HG02763 (cell line): ENCODE results near the gene HS1BP3.

Experiments used
- ATAC-seq: cut with Tn5 transposase; IDR thresholded peaks from one replicate; pipeline ENCODE4 v1.9.1; 2021; ENCODE audit warnings: mild to moderate bottlenecking, moderate library complexity; ENCODE audit not compliant: unreplicated experiment

Gene HS1BP3, protein sequence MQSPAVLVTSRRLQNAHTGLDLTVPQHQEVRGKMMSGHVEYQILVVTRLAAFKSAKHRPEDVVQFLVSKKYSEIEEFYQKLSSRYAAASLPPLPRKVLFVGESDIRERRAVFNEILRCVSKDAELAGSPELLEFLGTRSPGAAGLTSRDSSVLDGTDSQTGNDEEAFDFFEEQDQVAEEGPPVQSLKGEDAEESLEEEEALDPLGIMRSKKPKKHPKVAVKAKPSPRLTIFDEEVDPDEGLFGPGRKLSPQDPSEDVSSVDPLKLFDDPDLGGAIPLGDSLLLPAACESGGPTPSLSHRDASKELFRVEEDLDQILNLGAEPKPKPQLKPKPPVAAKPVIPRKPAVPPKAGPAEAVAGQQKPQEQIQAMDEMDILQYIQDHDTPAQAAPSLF

DNA sequence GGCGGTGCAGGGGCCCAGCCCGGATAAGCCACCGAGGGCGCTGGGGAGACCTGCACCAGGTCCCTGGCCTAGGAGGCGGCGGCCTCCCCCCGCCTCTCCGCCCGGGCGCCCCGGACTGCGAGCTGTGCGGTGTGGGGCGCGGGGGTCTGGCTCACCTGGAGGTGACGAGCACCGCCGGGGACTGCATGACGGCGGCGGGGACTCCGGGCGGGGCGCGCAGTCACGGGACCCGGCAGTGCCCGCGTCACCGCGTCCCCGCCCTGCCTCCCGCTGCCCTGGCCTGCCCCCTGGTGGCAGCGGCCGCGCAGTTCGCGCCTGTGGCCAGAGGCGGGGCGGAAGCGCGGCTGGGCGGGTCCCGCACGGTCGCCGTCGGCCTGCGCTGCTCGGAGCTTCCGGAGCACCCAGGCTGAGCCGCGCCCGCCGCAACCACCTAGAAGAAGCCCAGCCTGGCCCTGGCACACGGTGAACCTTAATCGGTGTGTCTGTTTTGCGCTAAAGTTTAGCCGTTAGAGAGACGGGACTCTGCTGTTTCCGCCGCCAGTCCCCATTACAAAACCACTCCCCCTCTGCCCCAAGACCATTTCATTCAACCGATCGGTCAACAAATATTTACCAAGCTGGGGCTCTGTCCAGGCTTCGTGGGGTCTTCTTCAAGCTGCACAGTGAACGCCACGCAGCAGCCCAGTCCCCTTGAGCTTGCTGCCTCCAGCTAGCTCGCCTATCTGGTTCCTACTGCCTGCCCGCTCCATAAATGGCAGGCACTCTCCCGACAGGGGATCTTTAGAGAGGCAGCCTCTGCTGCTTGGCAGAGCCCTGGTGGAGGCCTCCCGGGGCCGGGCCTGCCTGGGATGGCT is at the start of gene HS1BP3:
Gene HS1BP3, minus strand, starts transcription at position 222 of the 854 bp plus-strand sequence. Its CDS starts 35 bp downstream, at position 187.
- peak; percentile 96 for ATAC-seq

DNA sequence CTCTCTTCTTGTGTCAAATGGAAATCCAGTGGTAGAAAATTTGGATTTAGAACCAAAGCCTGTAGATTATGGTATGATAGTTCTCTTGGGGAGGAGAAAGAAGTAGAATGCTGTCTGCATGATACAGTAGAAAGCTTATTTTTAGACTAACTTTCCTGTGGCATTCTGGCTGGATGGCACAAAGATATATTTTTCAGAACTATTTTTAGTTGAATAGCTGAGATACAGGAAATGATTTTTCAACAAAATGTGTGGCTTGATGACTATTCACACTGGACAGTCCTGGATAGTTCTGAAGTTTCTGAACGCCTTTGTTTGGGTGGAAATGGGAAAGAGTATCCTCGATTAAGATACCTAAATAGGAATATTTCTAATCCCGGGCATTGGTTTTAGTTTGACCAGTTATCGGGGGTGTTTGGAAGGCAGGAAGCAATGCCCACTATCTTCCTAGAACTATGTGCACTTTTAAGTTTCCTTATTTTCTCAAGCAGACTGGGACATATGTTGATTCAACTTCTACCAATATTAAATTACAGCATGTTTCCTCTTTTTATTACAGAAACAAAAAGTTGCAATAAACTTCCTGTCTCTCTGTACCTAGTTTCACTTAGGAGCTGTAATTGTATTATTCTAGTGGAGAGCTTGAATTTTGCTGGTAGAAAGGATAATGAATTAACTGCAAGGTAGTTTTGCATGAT is 48.2 kb upstream of the HS1BP3 start:
- no peak for ATAC-seq

DNA sequence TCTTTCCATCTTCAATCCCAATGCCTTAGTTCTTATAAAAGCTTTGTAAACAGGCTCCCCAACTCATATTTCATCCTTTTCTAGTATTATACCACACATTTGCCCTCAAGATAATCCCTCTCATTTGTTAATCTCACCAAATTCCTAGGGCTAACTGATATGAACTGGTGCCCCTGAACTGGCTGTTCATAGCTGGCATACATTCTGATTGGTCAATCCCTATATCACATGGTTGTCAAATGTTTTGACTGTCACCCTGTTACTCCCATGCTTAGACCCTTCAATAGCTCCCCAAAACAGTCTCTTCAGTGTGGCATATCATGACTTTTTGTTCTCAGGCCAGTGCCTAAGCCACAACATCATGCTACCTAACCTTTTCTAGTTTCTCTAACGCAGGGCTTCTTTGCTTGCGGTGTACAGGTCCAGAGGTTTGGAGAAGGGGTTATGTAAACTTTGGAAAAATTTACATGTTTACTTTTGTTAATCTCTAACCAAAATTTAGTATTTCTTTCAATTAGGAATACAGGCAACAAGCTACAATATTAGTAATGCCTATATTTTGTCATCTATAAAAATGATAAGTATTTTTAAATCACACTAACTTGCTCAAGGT is 46.5 kb upstream of the HS1BP3 start:
- ATAC-seq: no peak

DNA sequence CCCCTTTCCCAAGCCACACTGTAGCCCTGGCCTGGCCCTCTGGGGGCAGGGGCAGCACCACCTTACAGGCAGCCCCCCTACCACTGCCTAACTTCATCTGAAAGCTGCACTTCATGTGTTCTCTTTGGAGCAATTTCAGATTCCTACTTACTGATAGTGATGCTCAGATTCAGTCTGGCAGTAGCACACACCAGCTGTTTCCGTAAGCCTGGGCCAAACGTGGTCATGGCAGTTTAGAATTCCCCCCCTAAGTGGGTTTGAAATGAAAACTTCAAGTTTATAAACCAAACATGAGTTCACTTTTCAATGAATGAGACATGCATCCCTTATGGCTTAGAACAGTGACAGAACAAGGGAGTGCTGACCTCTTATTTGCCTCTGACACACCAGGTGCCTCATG is 45.5 kb upstream of the HS1BP3 start:
- no peak for ATAC-seq

DNA sequence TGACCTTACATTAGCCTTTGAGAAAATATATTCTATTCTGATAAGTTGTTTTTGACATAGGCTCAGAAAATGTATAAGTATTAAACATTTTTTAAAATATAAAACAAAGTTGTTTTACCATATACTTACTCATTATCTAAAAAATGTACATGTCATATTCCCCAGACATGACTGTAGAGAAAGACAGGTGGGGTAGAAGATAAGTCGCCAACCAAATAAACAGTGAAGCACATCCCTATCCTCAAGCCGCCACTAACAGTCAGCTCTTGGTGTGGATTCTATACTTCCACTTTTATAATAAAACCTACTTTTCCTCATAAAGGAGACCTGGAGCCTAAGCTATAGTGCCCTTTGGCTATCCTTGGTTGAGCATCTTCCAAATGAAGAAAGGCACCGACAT is 42.4 kb upstream of the HS1BP3 start:
- no peak for ATAC-seq

DNA sequence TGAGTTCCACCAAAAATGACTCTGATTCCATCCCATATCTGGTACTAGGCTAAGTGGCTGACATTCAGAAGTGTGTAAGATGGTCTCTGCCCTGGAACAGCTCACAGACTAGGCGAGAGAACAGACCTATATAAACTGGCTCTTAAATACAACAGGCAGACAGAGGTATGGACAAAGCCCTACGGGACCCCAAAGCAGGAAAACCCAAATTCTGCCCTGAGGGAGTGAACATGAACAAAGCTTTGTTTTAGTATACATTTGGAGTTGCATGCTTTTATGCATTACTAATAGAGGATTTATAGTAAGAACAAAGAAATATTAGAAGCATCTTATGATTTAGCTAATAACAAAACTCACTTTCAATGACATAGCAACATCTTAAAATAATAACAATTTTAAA is 41.2 kb upstream of the HS1BP3 start:
- no peak for ATAC-seq

DNA sequence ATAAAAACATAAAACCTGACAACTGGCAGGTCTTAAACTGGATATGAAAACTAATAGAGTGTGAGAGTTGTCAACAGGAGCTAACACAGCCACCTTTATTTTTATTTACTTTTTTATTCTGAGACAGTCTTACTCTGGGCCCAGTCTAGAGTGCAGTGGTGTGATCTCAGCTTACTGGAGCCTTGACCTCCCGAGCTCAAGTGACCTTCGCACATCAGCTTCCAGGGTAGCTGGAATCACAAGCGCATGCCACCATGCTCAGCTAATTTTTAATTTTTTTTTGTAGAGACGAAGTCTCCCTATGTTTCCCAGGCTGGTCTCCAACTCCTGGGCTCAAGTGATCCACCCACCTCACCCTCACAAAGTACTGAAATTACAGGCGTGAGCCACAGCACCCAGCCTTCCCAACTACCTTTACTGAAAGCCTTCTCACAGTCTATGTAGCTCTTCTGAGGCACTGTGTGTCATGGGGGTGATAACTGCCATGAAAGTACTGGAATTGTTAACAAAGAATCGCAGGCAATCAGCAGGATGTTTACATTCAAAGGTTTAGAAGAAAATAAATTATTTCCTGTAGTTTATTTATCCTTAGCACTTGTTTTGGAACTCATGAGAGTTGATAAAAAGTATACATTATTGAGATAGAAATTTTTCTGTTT is 40.3 kb upstream of the HS1BP3 start:
- no peak for ATAC-seq

DNA sequence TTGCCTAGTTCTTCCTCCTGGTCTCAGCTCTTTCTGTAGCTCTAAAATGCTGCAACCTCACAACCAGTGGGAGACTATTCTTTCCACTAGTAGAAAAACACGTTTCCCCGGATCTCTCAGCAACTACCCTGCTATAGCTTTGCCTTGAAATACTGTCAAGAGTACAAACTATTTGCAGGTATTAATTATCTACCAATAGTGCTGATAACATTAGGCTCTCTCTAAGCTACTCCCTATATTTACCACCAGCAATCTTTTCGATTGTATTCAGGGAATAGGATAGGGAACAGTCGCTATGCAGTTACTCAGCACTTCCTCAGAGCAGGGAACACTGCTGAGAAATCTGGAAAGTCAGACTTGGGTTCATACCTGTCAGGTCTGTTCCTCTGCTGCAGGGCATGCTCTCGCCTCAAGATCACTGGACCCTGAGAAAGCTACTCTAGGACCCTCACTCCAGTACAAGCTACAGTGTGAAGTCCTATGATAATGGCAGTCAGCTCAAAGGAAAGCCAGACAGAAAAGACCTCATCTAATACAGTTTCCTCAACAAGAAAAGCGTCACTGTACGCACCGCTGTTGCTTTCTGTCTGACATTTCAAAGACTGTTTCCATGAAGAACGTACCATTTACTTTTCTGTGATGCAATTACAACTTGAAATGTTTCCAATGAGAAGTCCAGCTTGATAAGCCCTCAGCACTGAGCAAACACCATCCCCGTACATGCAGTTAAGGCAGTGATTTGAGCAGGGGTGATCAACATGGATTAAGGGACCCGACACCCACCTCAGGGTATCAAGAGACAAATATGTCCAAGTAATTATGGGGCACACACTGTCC is 38.7 kb upstream of the HS1BP3 start:
- ATAC-seq: no peak

DNA sequence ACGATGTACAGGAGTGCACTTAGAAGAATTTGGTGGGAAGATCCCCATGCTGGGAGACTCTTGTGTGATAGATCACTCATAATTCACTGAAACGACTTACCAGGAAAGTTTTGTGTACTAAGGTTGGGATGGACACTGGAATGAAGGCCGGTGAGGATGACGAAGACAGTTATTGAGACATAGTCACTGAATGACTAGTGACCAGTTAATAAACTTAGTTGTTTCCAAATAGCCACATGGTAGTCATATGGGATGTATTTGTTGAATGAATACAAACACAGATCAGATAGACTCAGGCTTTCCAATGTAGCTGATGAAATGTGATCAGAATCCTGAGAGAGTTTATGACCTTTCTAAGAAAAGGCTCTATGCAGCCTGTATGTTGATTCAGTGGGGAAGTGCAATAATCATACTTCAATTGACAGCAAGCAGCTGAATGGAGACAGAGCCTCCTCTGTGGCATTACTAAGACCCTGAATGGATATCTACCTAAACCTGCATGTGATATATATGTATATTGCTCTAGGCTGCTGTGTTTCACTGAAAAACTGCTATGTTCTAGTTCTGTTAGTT is 36.4 kb upstream of the HS1BP3 start:
- no peak for ATAC-seq

DNA sequence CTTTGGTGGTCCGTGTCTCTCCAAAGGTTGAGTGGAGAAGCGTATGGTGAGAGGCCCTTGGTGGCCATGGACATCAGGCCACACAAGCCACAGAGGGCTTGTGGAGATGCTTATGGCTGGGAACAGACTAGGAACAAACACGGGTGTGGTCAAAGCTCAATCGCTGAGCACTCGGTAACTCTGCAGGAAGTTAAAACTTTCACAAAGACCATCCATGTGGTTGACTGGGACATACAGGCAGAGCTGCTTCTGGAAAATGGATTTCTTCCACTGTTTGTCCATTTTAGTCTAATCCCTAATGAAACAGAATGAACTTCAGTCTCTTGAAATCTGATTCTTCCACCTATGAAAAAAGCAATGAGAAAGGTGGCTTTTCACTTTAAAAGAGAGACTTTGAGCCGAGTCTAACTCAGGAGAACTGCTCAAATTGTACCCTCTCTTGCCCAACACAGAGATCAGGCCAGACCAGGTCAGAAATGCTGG is 33.7 kb upstream of the HS1BP3 start:
- ATAC-seq: no peak

DNA sequence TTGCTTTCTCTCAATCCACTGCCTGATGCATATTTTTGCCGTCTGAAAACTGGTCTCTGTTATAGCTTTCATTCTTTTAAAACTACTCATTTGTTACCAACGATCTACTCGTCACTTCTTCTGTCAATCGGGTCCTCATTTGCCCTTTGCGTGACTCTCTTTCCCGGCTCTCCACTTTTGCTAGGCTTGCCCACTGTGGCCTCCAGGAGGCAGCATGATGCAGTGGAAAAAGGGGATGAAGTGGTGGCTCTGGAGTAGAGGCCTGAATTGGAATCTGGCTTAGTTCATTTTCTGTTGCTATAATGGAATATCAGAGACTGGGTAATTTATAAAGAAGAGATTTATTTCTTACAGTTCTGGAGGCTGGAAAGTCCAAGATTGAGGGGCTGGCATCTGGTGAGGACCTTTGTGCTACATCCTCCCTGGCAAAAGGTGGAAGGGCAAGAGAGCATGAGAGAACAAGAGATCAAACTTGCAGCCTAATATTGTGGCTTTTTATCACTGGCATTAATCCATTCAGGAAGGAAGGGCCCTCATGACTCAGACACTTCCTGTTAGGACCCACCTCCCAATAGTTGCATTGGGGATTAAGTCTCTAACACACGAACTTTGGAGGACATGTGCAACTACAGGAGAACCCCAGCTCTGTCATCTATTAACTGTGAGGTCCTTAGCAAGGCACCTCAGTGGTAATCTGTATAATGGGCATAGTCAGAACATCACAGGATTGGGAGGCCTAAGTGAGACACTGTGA is 31.4 kb upstream of the HS1BP3 start:
- ATAC-seq: no peak

DNA sequence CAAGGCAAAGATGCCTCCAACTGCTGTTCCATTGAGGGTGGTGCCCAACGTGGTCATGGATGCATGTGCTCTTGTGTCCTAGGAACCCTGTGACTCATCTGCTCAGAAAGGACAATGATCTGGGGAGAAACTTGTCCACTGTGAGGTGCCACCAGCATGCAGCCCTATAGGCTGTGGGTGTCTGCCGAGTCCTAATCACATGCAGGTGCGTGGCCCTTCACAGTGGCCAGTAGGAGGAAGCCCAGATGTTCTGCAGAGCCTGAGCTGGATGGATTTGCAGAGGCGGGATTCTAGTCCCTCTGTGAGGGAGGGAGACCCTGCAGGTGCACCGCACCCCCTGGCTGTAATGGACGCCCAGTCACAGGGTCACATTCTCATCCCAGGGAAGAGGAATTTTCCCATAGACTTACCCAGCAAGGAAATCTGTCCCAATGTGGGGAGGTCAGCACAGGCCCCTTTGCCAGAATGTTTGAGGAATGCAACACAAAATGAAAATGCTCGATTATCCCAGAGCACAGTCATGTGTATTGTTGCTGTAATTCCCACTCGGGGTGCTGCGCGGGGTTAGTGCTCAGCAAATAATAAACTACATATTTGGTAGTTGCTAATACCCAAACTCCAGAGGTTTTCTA is 30.0 kb upstream of the HS1BP3 start:
- ATAC-seq: no peak

DNA sequence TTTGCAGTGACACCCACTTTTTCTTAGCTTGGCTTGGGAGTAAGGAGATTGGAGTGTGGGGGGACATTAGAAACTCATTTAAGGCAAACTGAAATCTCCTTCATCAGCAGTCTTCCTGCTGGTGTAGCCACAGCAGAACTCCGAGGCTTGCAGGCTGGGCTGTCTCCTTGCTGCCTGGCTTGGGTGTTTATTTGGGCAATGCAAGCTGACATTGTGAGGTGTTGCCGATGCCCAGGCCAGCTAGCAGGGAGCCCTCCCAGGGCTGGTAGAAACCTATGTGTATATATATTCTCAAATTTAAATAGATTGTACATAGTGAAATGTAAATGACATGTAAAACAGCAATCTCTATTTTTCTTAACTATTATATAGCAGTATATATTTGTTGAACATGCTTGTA is 27.9 kb upstream of the HS1BP3 start:
- no peak for ATAC-seq

DNA sequence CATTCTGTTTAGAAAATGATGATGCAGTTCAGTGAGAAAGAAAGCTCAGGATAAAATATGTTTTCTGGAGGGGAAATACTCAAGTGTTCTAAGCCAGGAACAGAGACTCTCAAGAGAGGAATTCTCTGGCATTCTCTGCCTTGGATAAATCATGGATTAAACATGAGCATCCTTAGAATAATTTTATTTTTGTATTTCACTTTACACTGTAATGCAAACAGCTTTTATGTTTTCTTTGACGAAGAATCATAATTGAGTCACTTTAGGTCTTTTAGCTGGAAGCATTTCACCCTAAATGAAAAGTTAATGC is 27.1 kb upstream of the HS1BP3 start:
- ATAC-seq: no peak

DNA sequence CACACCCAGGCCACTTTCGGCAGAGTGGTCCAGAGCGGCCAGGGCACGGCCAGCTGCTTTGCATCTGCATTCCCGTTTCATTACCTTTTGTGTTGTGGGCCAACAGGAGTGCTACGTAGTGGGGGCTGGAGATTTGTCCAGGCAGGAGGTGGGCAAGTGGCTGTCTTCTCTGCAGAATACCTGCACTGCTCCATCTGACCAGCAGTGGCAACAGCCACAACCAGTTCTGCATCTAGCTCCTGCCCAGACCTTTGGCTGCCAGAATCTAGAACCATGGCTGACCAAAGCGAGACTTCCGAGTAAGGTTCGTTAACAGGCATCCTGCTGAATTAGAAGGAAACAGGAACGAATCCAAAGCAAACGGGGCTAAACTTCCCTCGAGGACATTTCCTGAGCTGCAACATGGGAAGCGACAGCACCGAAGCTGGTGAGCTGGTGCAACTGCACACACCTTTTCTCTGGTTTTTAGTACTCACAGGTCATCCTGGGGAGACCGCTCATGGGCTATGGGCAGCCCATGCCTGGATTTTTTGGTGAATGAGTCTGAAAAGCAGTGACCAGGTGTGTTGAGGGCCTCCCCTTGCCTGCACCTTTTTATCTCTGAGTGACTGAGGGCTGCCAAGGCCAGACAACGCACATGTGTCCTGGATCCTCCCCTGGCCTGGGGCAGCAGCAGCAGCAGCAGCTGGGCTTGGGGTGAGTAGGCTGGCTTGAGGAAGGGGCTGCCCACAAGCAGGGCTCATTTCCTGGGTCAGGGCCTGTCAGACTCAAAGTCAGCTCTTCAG is 26.6 kb upstream of the HS1BP3 start:
- ATAC-seq: peak; percentile 32

DNA sequence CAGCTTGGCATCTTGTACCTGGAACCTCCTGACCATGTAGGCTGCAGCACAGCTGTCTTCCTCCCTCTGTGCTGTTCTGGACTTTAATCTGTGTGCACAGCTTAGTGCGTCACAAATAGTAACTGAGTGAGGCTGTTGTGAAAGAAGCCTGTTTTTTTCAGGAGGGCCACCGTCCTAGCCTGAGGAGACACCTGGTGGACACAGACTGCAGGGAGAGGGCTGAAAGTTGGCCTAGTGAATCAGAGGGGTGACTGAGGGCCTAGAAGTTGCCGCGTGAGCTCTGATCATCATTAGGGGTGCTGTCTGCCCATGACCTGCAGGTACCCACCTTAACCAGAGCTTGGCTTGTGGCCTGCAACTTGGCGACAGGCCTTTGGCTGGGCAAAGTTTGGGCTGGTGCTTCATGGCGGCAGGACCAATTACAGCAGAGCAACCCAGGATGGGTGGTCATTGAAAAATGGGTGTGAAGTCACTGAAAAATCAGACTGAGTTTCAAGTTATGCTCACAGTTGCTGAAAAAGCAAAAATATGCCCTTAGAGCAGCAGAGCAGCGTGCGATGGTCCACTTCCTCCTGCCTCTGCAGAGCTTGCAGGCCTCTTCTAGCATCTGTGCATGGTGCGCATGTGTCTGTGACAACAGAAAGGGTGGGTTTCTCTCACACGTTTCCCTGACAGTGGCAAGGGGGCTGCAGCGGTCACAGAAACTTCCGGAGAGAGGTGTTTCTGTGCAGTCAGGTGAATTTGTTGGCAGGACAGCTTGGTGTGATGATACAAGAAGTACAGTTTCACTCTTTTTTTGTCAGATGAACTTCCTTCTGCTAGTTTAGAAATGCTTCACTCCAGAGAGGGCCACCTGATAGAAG is 25.7 kb upstream of the HS1BP3 start:
- ATAC-seq: peak; percentile 81
